HUDEP-2 (cell line): ENCODE results near the gene DEF6.
"Not testable (repeated sequence)": the region's sequence is repeated elsewhere in the genome, so short reads cannot be mapped to it uniquely, and the experiment has no call there.

Experiments used
- DNase-seq, 76 experiments: peaks; one replicate each; lab custom pipeline; 2025; ENCODE audit not compliant: unreplicated experiment in 76 of 76; lab: John Stamatoyannopoulos, UW

DEF6 gene

GRCh38 chr6:35280903-35281302 is 16.7 kb upstream of the DEF6 start:
- no peak for DNase-seq

- DNase-seq, result no peak
Measured at GRCh38 chr6:35282472-35282871, 15.1 kb upstream of the DEF6 start.

- no peak for DNase-seq
Measured at GRCh38 chr6:35283361-35283760, 14.3 kb upstream of the DEF6 start.

- DNase-seq, result no peak
Measured at GRCh38 chr6:35287671-35288396, 9.8 kb upstream of the DEF6 start.

GRCh38 chr6:35288834-35289233 is 8.8 kb upstream of the DEF6 start:
- no peak for DNase-seq

GRCh38 chr6:35291491-35291890 is 6.1 kb upstream of the DEF6 start:
- DNase-seq, result no peak

- no peak for DNase-seq
Measured at GRCh38 chr6:35292494-35292893, 5.1 kb upstream of the DEF6 start.

- no peak for DNase-seq
Measured at GRCh38 chr6:35293681-35294080, 3.9 kb upstream of the DEF6 start.

GRCh38 chr6:35294308-35294945 is 3.2 kb upstream of the DEF6 start:
- DNase-seq, result peak in 22 of 76 experiments; percentile 12 to 45 (median 19)

- no peak for DNase-seq
Measured at GRCh38 chr6:35295036-35295435, 2.6 kb upstream of the DEF6 start.

GRCh38 chr6:35295521-35296315 is 1.9 kb upstream of the DEF6 start:
- no peak for DNase-seq

GRCh38 chr6:35296931-35297600 is 552 bp upstream of the DEF6 start:
- DNase-seq, result no peak

GRCh38 chr6:35298625-35299140 is 1.1 kb downstream of the DEF6 start:
- DNase-seq, result no peak

- peak in 1 of 76 experiments; percentile 23 for DNase-seq
Measured at GRCh38 chr6:35299674-35300073, 2.1 kb downstream of the DEF6 start.

GRCh38 chr6:35300848-35301247 is 3.2 kb downstream of the DEF6 start:
- peak in 12 of 76 experiments; percentile 8 to 37 (median 19) for DNase-seq

GRCh38 chr6:35302604-35303241 is 5.1 kb downstream of the DEF6 start:
- DNase-seq, result peak in 48 of 76 experiments; percentile 10 to 71 (median 38)

GRCh38 chr6:35304299-35304698 is 6.7 kb downstream of the DEF6 start:
- no peak for DNase-seq

GRCh38 chr6:35305117-35305516 is 7.5 kb downstream of the DEF6 start:
- DNase-seq, result no peak

- DNase-seq, result peak in 47 of 76 experiments; percentile 14 to 75 (median 32)
Measured at GRCh38 chr6:35307138-35307537, 9.5 kb downstream of the DEF6 start.

- DNase-seq, result not testable (repeated sequence)
Measured at GRCh38 chr6:35308543-35308942, 10.9 kb downstream of the DEF6 start.
